Panc1 (cell line): ENCODE results near the gene NTMT1.

Source experiments
- TF ChIP-seq, protein P1 (sequence below): fragments of 450-650 bp; IDR thresholded peaks from 2 replicates; pipeline ENCODE4 v1.5.1; 2017; ENCODE audit warnings: mild to moderate bottlenecking
- TF ChIP-seq, protein P2 (sequence below), 2 experiments: IDR thresholded peaks; 2 replicates each; pipeline ENCODE4 v1.6.1; 2011 to 2012; ENCODE audit warnings: low read depth in 2 of 2, control low read depth in 1 of 2, low read length in 1 of 2, mild to moderate bottlenecking in 1 of 2, moderate library complexity in 1 of 2; ENCODE audit not compliant: insufficient read depth in 1 of 2

DNA sequence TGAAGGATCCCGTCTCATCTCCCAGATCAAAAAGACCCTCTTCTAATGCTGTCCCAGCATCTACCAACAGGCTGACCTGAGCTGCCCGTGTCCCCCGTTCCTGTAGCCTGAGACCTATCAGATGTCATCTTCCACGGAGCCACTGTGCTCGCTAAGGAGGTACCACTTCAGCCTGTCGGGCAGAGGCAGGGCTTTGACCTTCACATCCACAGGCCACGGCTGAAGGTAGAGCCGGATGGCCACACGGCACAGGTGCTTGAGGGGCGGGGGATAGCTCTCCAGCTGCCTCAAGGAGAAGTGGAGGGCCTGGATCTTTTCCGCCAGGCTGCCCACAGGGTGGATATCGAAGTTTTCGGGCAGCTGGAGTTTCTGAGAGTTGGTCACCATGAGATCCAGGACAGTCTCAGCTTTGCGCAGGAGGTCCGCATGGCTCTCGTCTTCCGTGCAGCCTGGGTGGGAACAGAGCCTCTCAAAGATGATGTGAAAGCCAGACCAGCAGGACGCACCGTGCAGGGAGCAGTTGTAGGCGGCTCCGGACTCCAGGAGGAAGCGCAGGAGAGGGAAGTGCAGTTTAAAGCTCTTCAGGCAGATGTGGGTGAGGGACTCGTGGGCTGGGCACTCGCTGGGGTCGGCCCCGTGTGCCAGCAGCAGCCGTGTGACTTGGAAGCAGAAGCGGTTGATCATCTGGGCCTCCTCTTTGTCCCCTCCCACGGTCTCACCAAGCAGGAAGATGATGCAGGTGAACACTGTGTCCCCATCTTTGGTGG, 11.9 kb downstream of the NTMT1 start:
- TF ChIP-seq, protein P1, sequence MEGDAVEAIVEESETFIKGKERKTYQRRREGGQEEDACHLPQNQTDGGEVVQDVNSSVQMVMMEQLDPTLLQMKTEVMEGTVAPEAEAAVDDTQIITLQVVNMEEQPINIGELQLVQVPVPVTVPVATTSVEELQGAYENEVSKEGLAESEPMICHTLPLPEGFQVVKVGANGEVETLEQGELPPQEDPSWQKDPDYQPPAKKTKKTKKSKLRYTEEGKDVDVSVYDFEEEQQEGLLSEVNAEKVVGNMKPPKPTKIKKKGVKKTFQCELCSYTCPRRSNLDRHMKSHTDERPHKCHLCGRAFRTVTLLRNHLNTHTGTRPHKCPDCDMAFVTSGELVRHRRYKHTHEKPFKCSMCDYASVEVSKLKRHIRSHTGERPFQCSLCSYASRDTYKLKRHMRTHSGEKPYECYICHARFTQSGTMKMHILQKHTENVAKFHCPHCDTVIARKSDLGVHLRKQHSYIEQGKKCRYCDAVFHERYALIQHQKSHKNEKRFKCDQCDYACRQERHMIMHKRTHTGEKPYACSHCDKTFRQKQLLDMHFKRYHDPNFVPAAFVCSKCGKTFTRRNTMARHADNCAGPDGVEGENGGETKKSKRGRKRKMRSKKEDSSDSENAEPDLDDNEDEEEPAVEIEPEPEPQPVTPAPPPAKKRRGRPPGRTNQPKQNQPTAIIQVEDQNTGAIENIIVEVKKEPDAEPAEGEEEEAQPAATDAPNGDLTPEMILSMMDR: no peak
- TF ChIP-seq, protein P2, sequence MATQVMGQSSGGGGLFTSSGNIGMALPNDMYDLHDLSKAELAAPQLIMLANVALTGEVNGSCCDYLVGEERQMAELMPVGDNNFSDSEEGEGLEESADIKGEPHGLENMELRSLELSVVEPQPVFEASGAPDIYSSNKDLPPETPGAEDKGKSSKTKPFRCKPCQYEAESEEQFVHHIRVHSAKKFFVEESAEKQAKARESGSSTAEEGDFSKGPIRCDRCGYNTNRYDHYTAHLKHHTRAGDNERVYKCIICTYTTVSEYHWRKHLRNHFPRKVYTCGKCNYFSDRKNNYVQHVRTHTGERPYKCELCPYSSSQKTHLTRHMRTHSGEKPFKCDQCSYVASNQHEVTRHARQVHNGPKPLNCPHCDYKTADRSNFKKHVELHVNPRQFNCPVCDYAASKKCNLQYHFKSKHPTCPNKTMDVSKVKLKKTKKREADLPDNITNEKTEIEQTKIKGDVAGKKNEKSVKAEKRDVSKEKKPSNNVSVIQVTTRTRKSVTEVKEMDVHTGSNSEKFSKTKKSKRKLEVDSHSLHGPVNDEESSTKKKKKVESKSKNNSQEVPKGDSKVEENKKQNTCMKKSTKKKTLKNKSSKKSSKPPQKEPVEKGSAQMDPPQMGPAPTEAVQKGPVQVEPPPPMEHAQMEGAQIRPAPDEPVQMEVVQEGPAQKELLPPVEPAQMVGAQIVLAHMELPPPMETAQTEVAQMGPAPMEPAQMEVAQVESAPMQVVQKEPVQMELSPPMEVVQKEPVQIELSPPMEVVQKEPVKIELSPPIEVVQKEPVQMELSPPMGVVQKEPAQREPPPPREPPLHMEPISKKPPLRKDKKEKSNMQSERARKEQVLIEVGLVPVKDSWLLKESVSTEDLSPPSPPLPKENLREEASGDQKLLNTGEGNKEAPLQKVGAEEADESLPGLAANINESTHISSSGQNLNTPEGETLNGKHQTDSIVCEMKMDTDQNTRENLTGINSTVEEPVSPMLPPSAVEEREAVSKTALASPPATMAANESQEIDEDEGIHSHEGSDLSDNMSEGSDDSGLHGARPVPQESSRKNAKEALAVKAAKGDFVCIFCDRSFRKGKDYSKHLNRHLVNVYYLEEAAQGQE (IDR thresholded peaks at IDR 0.05; ENCODE audit: insufficient read depth in 1 of 2, low read depth in 2 of 2, low read length in 1 of 2): no peak
